GM12865 (cell line): ENCODE measurements around the gene LTBP1.

Experiments used
- DNase-seq: peaks from one replicate; pipeline ENCODE4 v3.0.0; 2010; ENCODE audit warnings: low read depth
- H3K4me3 ChIP-seq: 2 replicates; pipeline ENCODE4 v1.5.1; 2011; ENCODE audit warnings: mild to moderate bottlenecking, low read depth, low read length, control low read depth
- TF ChIP-seq, protein P1 (sequence below): IDR thresholded peaks from 2 replicates; pipeline ENCODE4 v1.5.1; 2011; ENCODE audit warnings: low read length, control low read depth, low read depth, inconsistent platforms; ENCODE audit not compliant: insufficient read depth; ENCODE audit errors: missing control alignments

The LTBP1 gene

DNA sequence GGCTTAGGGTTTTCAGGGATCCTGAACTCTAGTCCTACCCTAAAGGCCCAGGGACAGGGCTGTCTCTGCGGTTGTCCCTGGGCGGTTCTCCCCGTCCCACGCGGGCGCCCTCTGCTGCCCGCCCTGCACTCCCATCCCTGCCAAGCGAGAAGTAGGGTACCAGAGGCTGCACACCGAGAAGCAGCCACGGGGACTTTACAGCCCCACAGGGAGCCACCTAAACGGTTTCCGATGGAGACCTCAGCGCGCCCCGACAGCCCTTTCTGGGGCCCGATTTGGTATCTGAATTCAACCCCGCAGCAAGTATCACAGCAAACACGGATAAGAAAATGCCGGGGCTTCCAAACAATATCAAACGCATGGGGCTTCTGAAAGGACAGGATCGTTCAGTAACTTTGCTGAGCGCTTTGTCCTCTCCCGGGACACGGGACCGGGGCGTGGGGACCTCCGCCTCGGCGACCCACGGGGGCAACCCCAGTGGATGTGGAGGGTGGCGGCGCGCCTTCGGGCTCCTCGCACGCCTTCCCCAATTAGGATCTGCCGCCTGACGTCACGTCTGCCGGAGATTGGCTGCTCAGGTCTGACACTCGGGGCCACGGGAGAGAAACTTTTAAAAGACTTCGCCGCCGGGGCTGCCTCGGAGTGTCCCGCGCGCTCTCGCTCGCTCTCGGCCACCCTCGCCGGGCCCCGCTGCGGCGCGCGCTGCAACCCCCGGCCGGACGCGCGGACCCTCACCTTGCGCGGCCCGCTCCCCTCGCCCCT lies at the start of gene LTBP1:
TSS of gene LTBP1 (plus strand) at position 640 of the 762 bp plus-strand sequence. CDS start 372 bp downstream, outside the sequence.
- TF ChIP-seq, protein P1, sequence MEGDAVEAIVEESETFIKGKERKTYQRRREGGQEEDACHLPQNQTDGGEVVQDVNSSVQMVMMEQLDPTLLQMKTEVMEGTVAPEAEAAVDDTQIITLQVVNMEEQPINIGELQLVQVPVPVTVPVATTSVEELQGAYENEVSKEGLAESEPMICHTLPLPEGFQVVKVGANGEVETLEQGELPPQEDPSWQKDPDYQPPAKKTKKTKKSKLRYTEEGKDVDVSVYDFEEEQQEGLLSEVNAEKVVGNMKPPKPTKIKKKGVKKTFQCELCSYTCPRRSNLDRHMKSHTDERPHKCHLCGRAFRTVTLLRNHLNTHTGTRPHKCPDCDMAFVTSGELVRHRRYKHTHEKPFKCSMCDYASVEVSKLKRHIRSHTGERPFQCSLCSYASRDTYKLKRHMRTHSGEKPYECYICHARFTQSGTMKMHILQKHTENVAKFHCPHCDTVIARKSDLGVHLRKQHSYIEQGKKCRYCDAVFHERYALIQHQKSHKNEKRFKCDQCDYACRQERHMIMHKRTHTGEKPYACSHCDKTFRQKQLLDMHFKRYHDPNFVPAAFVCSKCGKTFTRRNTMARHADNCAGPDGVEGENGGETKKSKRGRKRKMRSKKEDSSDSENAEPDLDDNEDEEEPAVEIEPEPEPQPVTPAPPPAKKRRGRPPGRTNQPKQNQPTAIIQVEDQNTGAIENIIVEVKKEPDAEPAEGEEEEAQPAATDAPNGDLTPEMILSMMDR: peak; percentile 81
- peak within 1 kb of the TSS; percentile 47 for H3K4me3 ChIP-seq
- DNase-seq: peak; percentile 72

DNA sequence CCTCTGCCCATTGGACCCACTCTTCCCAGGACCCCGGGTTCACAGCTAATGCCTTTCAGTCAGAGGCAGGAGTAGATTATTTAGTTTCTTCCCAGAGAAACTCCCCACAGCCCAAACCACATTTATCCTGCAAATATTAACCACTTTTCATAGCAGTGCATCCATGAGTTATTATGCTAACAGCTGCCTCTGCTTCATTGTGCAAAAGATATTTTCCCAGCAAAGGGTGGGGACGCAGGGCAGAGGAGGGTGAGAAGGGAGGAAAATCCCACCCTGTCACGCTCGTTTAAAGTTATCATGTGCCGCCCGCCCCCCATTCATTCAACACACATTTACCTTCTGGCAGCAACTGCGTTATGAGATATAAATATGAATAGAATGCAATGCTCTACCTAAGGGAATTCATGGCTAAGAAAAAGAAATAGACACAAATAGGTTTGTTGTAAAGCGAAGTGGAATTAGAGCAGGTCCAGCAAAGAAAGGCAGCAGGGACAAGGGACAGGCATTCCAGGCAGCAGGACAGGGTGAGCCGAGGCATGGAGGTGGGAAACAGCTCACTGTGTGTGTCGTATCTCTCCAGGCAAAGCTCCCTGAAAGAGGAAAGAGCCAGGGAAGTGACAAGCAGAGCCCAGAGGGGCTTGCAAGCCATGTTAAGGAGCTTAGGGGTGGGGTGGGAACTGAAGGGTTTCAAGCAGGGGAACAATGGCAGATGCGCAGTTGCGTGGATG lies 46.3 kb upstream of the LTBP1 start:
- H3K4me3 ChIP-seq: no peak overlapping the region
- no peak for DNase-seq
- TF ChIP-seq, protein P1: no peak

- TF ChIP-seq, protein P1: no peak
- DNase-seq: no peak
- H3K4me3 ChIP-seq: no peak overlapping the region
Observed at GRCh38 chr2:32901313-32901712, 45.4 kb upstream of the LTBP1 start.

DNA sequence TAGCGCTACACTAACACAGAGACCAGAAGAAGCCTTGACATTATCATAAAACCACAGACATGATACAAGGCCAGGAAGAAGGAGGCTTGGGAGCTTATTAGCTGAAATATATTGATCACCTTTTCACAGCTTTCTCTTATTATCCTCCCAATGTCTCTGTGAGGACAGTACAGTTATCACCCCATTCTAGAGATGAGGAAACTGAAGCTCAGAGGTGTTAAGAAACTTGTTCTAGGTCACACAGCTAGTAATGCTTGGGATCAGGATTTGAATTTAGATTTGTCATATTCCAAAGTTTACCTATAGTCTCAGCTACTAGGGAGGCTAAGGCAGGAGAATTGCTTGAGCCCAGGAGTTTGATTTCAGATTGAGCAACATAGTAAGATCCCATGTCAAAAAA lies 44.6 kb upstream of the LTBP1 start:
- TF ChIP-seq, protein P1: no peak
- no peak for DNase-seq
- no peak overlapping the region for H3K4me3 ChIP-seq

GRCh38 chr2:32902986-32903385 lies 43.8 kb upstream of the LTBP1 start:
- no peak for DNase-seq
- H3K4me3 ChIP-seq: no peak overlapping the region
- TF ChIP-seq, protein P1: no peak

- TF ChIP-seq, protein P1: no peak
- no peak for DNase-seq
- no peak overlapping the region for H3K4me3 ChIP-seq
Observed at GRCh38 chr2:32904074-32904473, 42.7 kb upstream of the LTBP1 start.
